ACC112 (cell line): Measurements from ENCODE around the gene GALNT11.

Source experiments
- H2AFZ ChIP-seq: fragments of 200-600 bp; sonication (generic); one replicate; pipeline ENCODE4 v1.6.0; 2017; ENCODE audit warnings: antibody characterized with exemption, low read length; ENCODE audit not compliant: unreplicated experiment
- H3K27ac ChIP-seq: fragments of 200-600 bp; sonication (generic); 2 replicates; pipeline ENCODE4 v1.5.1; 2014; ENCODE audit warnings: low read depth, mild to moderate bottlenecking, antibody characterized with exemption, low read length, moderate library complexity
- H3K27me3 ChIP-seq: fragments of 200-600 bp; sonication (generic); 2 replicates; pipeline ENCODE4 v1.6.1; 2014; ENCODE audit warnings: mild to moderate bottlenecking, antibody characterized with exemption, low read length, moderate library complexity, mixed read lengths; ENCODE audit not compliant: insufficient read depth
- H3K36me3 ChIP-seq: fragments of 200-600 bp; sonication (generic); 2 replicates; pipeline ENCODE4 v1.6.1; 2016; ENCODE audit warnings: mild to moderate bottlenecking, antibody characterized with exemption, low read length, moderate library complexity, mixed read lengths; ENCODE audit not compliant: insufficient read depth
- H3K4me1 ChIP-seq: fragments of 200-600 bp; sonication (generic); one replicate; pipeline ENCODE4 v1.6.1; 2016; ENCODE audit warnings: low read length, mixed read lengths; ENCODE audit not compliant: insufficient read depth, unreplicated experiment, control insufficient read depth
- H3K4me3 ChIP-seq: fragments of 200-600 bp; sonication (generic); 2 replicates; pipeline ENCODE4 v1.5.1; 2014; ENCODE audit warnings: mild to moderate bottlenecking, low read depth, low read length
- H3K79me2 ChIP-seq: fragments of 200-600 bp; sonication (generic); one replicate; pipeline ENCODE4 v1.6.0; 2016; ENCODE audit warnings: low read length; ENCODE audit not compliant: control insufficient read depth, unreplicated experiment, insufficient read depth

GALNT11 gene

DNA sequence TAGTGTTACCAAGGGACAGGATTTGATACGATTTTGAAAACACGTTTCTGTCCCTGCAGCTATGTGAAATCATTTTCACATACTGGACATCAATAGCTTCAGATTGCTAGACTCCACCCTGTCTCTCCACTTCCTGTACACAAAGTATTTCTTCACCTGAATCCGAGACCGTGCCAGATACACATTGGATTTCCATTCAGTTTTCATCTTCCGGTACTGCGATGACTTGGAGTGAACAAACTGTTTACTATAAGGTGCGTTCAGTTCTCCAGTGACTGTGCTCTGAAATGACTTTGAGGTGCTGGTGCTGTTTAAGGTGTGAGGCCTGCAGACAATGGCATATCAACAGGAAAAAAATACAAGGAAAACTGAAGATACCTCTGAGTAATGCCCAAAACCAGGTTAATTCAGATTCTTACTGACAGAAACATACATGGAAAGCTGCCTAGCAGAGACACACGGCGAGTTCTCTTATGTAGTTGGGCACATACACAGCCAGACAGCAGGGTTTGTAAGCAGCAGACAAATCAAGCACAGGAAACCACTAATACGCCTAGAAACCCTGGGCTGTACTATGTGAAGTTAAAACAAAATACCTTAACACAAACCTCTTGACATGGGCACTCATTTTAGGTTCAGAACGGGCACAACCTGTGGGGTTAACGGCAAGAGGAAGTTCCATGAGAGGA is 119.2 kb downstream of the GALNT11 start:
- Histone ChIP-seq H3K4me3 (no peak overlapping the region), H3K4me1 (peaks cover 19% of the 10 kb centered on the region), H3K36me3 (peaks cover 56% of the 10 kb centered on the region), H3K27ac (no peak overlapping the region), H3K79me2 (no peaks in the 10 kb centered on the region), H2AFZ (no peak overlapping the region), H3K27me3 (no peaks in the 10 kb centered on the region)

DNA sequence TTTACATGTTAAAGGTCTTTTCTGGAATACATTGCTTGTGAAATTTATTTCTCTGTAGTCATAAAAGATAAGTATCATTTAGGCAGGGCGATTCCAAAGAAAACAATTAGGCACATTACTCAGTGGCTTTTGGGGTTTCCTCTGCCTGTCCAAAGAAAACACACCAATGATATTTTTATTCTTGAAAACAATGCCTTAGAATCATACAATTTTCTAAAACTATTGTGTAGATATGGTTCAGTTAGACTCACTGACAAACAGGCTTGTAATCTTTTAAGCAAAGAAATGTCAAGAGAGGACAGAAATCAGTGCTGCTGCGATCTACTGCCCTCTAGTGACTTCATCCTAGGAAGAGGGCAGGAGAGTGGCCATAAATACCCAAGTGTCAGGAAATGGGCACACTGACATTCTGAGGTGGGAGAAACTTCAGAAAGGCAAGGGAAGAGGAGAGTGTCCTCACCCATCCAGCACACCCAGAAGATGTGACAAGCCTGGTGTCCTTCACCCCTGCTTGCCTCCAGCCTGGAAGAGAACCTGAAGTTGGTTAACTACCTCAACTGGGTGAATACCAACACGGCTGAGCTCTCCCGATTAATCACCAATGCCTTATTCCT is 120.5 kb downstream of the GALNT11 start:
- no peak overlapping the region for H2AFZ ChIP-seq
- H3K36me3 ChIP-seq = peaks cover 55% of the 10 kb centered on the region
- no peak overlapping the region for H3K27ac ChIP-seq
- H3K27me3 ChIP-seq = no peaks in the 10 kb centered on the region
- H3K4me1 ChIP-seq = peaks cover 19% of the 10 kb centered on the region
- H3K79me2 ChIP-seq = no peaks in the 10 kb centered on the region
- H3K4me3 ChIP-seq = no peak overlapping the region

DNA sequence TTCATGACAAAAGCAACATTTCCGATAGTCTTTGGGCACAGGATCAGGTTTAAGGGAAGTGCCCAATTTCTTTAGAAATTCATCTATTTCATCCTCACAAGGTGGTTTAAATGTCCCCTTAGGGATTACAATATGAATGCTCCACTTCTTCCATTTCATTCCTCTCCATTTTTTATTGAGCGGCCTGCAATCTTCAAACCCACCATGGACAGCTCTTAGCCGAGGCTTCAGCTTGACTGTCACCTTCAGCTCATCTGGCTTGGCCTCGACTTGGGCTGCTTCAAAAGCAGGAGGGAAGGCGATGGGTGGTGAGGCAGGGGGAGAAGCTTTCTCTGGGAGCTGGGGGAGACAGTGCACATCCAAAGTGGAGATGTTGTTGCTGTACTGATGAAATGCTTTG is 123.2 kb downstream of the GALNT11 start:
- peaks cover 51% of the 10 kb centered on the region for H3K36me3 ChIP-seq
- no peaks in the 10 kb centered on the region for H3K79me2 ChIP-seq
- peaks cover 19% of the 10 kb centered on the region for H3K4me1 ChIP-seq
- H3K27ac ChIP-seq = no peak overlapping the region
- no peak overlapping the region for H3K4me3 ChIP-seq
- no peak overlapping the region for H2AFZ ChIP-seq
- no peaks in the 10 kb centered on the region for H3K27me3 ChIP-seq

DNA sequence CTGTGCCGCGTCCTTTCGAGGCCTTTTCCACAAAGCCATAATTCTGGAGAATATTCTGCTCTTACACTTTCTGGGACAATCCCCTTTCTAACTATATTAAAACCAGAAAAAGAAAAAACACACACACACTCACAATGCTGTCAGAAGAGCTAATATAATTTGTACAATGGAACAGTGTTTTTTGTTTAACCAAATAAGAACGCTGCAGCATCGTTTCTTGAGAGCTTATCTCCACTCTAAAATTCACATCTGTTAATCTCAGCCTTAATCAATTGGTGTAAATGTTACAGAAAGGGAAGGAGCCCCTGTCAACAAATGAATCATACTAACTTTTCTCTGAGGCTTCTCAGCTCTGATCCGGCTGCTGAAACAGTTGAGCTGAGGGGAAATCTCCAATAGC is 123.9 kb downstream of the GALNT11 start:
- no peaks in the 10 kb centered on the region for H3K79me2 ChIP-seq
- no peak overlapping the region for H3K27ac ChIP-seq
- H3K4me3 ChIP-seq = no peak overlapping the region
- peaks cover 51% of the 10 kb centered on the region for H3K36me3 ChIP-seq
- H3K27me3 ChIP-seq = no peaks in the 10 kb centered on the region
- H3K4me1 ChIP-seq = peaks cover 19% of the 10 kb centered on the region
- H2AFZ ChIP-seq = no peak overlapping the region

DNA sequence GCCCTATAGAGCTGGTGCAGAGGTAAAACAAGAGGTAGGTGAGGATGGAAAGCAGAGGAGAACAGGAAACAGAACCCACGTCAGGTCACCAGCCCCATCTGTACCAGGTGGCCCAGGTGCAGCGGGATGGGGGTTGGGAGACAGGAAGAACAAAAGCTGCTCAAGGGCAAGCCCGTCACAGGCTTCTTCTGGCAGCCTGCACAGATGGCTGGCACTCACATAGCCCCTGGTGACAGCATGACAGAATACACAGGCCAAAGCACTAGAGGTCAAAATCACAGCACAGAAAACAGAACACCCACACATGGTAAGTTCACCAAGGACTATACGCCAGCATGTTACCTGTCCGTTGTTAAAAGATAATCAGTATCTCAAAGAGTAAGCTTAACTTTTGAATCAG is 126.8 kb downstream of the GALNT11 start:
- peaks cover 44% of the 10 kb centered on the region for H3K36me3 ChIP-seq
- no peaks in the 10 kb centered on the region for H3K4me1 ChIP-seq
- no peak overlapping the region for H2AFZ ChIP-seq
- H3K27me3 ChIP-seq = no peaks in the 10 kb centered on the region
- H3K79me2 ChIP-seq = no peaks in the 10 kb centered on the region
- no peak overlapping the region for H3K4me3 ChIP-seq
- H3K27ac ChIP-seq = no peak overlapping the region

DNA sequence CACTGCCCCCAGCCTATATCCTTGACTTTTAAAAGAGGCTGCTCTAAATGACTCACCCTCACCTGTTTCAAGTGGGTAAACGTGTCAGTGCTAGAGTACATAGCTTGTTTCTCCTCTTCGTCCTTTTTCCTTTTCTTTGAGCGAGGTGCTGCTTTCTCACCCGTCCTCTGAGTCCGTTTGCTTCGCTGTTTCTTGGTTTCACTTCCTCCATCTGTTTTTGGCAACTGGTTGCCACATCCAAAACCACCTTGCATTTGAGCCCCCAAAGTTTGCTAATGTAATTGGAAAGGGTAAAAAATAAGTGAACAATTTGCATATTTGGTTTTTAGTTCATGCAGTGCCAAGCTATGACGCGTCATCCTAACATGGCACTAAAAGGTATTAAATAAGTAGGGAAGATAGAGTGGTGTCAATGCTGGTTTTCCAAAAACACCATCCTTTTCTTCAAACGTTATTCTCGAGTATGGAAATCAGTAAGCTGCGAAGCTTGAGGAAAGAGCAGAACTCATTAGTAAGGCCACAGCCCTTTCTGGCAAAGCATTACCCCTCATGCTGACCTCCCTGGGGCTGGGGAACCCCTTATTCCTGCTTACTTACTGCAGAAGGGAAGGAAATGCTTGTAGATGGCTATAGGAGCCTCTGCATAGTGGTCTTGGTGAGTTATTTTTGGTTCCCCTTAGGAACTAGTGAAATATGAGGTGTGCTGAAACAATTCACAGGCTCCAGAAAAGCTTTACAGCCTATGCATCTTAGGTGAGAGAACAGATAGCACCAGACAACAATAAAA is 133.5 kb downstream of the GALNT11 start:
- no peaks in the 10 kb centered on the region for H3K4me1 ChIP-seq
- H3K27me3 ChIP-seq = no peaks in the 10 kb centered on the region
- no peaks in the 10 kb centered on the region for H3K79me2 ChIP-seq
- peaks cover 63% of the 10 kb centered on the region for H3K36me3 ChIP-seq
- H3K4me3 ChIP-seq = no peak overlapping the region
- no peak overlapping the region for H2AFZ ChIP-seq
- no peak overlapping the region for H3K27ac ChIP-seq

DNA sequence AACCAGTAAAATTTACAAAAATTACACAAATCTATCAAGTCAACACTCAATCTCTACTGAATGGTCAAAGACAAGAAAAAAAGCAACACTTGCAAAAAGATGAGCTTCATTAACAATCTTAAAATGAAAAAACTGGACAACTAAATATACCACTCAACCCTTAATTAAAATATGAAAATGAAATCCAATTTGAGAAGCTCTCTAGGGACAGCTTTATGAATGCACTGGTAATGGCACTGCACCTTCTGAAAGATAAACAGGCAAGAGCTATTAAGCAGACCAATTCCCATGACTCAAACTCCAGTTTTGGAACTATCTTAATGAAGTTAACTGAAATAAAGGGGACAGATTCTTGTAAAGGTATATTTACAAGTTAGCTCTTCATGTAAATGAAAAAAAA is 135.7 kb downstream of the GALNT11 start:
- peaks cover 54% of the 10 kb centered on the region for H3K36me3 ChIP-seq
- H3K4me3 ChIP-seq = no peak overlapping the region
- H3K27ac ChIP-seq = no peak overlapping the region
- no peak overlapping the region for H2AFZ ChIP-seq
- no peaks in the 10 kb centered on the region for H3K79me2 ChIP-seq
- no peaks in the 10 kb centered on the region for H3K4me1 ChIP-seq
- no peaks in the 10 kb centered on the region for H3K27me3 ChIP-seq

DNA sequence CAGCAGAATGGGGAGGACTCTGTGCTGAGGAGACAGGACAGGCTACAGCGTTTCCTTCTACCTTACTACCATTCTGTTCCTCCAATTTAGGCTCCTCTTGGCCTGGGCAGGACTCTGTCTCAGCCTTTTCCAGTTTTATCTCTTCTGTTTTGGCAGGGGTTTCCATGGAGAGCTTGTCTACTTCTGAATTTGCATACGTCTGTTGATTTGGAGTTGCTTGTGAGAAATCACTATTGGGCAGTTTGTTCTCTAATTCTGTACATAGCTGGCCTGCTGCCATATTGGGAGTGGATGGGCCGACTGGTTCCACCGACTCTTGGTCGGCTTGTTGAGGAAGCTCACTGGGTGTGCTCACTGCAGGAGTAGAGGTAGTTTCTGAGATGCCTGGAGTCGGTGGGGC is 136.8 kb downstream of the GALNT11 start:
- Histone ChIP-seq H3K4me3 (no peak overlapping the region), H3K79me2 (no peaks in the 10 kb centered on the region), H3K27me3 (no peaks in the 10 kb centered on the region), H3K27ac (no peak overlapping the region), H3K36me3 (peaks cover 53% of the 10 kb centered on the region), H2AFZ (no peak overlapping the region), H3K4me1 (no peaks in the 10 kb centered on the region)
